Measurements from ENCODE around the gene PEG3. TPM values are rescaled to one million over a fixed set of nuclear protein-coding genes. Genes with fewer than 3 reads are reported as not detected.

Gene PEG3
- total and polyA plus RNA-seq, 2 of the 13 experiments (the other 11 are each of a cell fraction or from before 2014, with no cell fraction given) = 217 to 394 TPM

GRCh38 chr19:56880592-56881190, 40.2 kb upstream of the PEG3 start (continued):
- TF ChIP-seq PHF8 (CRISPR knock-in tag; IDR thresholded peaks at IDR 0.05) = 0 out of 2 replicates have a peak, but pooled peaks have one; percentile 23
- TF ChIP-seq ARID2 (CRISPR knock-in tag; IDR thresholded peaks at IDR 0.05; ENCODE audit: borderline replicate concordance) = no peak
- TF ChIP-seq ZNF691 (CRISPR knock-in tag; IDR thresholded peaks at IDR 0.05; ENCODE audit: borderline replicate concordance, low read depth) = peak; percentile 56; the same call in 1 of the 2 replicates
- TF ChIP-seq ZNF570 (CRISPR knock-in tag; IDR thresholded peaks at IDR 0.05; ENCODE audit: borderline replicate concordance) = no peak
- no peak for TF ChIP-seq ZNF256 (CRISPR knock-in tag; conservative IDR thresholded peaks at IDR 0.05)
- TF ChIP-seq KAT8 (CRISPR knock-in tag; IDR thresholded peaks at IDR 0.05) = peak; percentile 51
- TF ChIP-seq ZC3H4 (CRISPR knock-in tag; IDR thresholded peaks at IDR 0.05; ENCODE audit: borderline replicate concordance) = peak; percentile 80; the same call in 1 of the 2 replicates
- TF ChIP-seq NCOR1 (IDR thresholded peaks at IDR 0.05; ENCODE audit: borderline replicate concordance, low read length) = peak; percentile 46; the same call in 1 of the 2 replicates
- TF ChIP-seq MIER3 (CRISPR knock-in tag; IDR thresholded peaks at IDR 0.05; ENCODE audit: borderline replicate concordance) = peak; percentile 93; the same call in 1 of the 2 replicates
- TF ChIP-seq ZNF790 (CRISPR knock-in tag; IDR thresholded peaks at IDR 0.05; ENCODE audit: borderline replicate concordance) = peak; percentile 84; the same call in 1 of the 2 replicates
- TF ChIP-seq STAG1 (CRISPR knock-in tag; IDR thresholded peaks at IDR 0.05) = peak; percentile 38
- TF ChIP-seq CHD4 (IDR thresholded peaks at IDR 0.05; ENCODE audit: borderline replicate concordance, low read length) = no peak
- peak; percentile 41; the same call in 1 of the 2 replicates for TF ChIP-seq ZNF580 (CRISPR knock-in tag; IDR thresholded peaks at IDR 0.05; ENCODE audit: borderline replicate concordance, low read depth)
- TF ChIP-seq HNRNPLL (IDR thresholded peaks at IDR 0.05; ENCODE audit: low read depth, low read length, poor library complexity, severe bottlenecking) = no peak
- peak; percentile 58; the same call in 1 of the 2 replicates for TF ChIP-seq ZSCAN31 (CRISPR knock-in tag; IDR thresholded peaks at IDR 0.05; ENCODE audit: low read depth)
- TF ChIP-seq ZFYVE20 (CRISPR knock-in tag; IDR thresholded peaks at IDR 0.05; ENCODE audit: borderline replicate concordance, low read depth) = no peak
- TF ChIP-seq FOXA1 (IDR thresholded peaks at IDR 0.05) = no peak
- TF ChIP-seq FOXA1 (CRISPR knock-in tag; IDR thresholded peaks at IDR 0.05) = peak; percentile 84
- no peak for TF ChIP-seq TEAD2 (CRISPR knock-in tag; IDR thresholded peaks at IDR 0.05)
- peak; percentile 49; the same call in 1 of the 2 replicates for TF ChIP-seq ZNF414 (CRISPR knock-in tag; IDR thresholded peaks at IDR 0.05)
- TF ChIP-seq POLR2G (IDR thresholded peaks at IDR 0.05; ENCODE audit: low read depth, low read length) = peak; percentile 81
- TF ChIP-seq HOXD1 (CRISPR knock-in tag; IDR thresholded peaks at IDR 0.05) = no peak
- TF ChIP-seq MXD1 (CRISPR knock-in tag; IDR thresholded peaks at IDR 0.05) = no peak
- no peak for TF ChIP-seq IRF1 (CRISPR knock-in tag; IDR thresholded peaks at IDR 0.05; ENCODE audit: low read depth)
- TF ChIP-seq ZMAT3 (CRISPR knock-in tag; conservative IDR thresholded peaks at IDR 0.05) = no peak
- peak; percentile 80 for TF ChIP-seq KDM4B (CRISPR knock-in tag; IDR thresholded peaks at IDR 0.05)
- TF ChIP-seq ZNF275 (CRISPR knock-in tag; IDR thresholded peaks at IDR 0.05; ENCODE audit: borderline replicate concordance) = no peak

Measured in HepG2 (cell line).